Breast epithelium (tissue), 3 donors: ENCODE measurements around the gene ZNF286A.

Source experiments
- POLR2A ChIP-seq: fragments of 450-650 bp; IDR thresholded peaks from one replicate; pipeline ENCODE4 v1.6.1; 2016; ENCODE audit warnings: antibody characterized with exemption, mild to moderate bottlenecking, moderate library complexity
- TF ChIP-seq, protein P1 (sequence below), 3 donors: fragments of 450-650 bp; IDR thresholded peaks; one replicate each; pipeline ENCODE4 v1.5.1; 2016 to 2017; ENCODE audit warnings: antibody characterized with exemption in 3 of 3, mild to moderate bottlenecking in 3 of 3, moderate library complexity in 3 of 3

DNA sequence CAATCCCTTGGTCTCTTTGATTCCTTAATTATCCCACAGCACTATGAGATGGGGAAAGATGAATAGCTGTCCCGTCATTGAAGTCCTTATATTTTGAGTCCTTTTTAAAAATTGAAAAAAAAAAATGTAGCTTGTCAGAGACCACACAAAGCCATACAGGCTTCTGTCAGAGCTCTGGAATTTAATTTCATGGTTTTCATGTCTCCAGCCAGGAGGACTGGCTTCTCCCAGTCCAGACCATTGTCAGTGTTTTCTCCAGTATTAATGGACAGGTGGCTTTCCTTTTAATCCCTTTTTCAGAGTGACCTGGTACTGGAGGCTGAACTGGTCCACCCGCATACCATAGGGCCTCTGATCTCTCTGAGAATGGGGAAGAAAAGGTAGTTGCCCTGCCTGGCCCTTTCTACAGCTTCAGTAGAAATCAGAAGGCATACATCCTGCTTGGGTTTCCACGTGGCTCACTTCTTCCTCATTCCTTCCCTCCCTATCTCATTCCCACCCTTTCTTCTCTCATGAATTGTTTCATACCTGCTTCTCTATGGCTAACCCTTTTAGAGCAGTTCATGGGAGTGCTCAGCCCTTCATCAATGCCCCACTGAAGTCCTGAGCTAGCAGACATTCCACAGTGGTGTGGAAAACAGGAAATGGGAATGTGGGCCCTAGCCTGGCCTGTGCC lies 44.5 kb upstream of the ZNF286A start:
- TF ChIP-seq, protein P1, sequence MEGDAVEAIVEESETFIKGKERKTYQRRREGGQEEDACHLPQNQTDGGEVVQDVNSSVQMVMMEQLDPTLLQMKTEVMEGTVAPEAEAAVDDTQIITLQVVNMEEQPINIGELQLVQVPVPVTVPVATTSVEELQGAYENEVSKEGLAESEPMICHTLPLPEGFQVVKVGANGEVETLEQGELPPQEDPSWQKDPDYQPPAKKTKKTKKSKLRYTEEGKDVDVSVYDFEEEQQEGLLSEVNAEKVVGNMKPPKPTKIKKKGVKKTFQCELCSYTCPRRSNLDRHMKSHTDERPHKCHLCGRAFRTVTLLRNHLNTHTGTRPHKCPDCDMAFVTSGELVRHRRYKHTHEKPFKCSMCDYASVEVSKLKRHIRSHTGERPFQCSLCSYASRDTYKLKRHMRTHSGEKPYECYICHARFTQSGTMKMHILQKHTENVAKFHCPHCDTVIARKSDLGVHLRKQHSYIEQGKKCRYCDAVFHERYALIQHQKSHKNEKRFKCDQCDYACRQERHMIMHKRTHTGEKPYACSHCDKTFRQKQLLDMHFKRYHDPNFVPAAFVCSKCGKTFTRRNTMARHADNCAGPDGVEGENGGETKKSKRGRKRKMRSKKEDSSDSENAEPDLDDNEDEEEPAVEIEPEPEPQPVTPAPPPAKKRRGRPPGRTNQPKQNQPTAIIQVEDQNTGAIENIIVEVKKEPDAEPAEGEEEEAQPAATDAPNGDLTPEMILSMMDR (IDR thresholded peaks at IDR 0.05), result no peak
- no peak for TF ChIP-seq POLR2A
